Dermis lymphatic vessel endothelial cell (primary cell): ENCODE measurements around the gene FMN2. TPM values are rescaled to one million over a fixed set of nuclear protein-coding genes. Genes with fewer than 3 reads are reported as not detected.

Source experiments
- total RNA-seq: library from RNA; depleted of rRNA; stranded (reverse); fragments of >200 nt; gene quantifications from 2 replicates; pipeline ENCODE4 v1.2.1, GENCODE V29; 2014

The FMN2 gene
- total RNA-seq = 0.26 and 0.98 TPM in 2 replicates

DNA sequence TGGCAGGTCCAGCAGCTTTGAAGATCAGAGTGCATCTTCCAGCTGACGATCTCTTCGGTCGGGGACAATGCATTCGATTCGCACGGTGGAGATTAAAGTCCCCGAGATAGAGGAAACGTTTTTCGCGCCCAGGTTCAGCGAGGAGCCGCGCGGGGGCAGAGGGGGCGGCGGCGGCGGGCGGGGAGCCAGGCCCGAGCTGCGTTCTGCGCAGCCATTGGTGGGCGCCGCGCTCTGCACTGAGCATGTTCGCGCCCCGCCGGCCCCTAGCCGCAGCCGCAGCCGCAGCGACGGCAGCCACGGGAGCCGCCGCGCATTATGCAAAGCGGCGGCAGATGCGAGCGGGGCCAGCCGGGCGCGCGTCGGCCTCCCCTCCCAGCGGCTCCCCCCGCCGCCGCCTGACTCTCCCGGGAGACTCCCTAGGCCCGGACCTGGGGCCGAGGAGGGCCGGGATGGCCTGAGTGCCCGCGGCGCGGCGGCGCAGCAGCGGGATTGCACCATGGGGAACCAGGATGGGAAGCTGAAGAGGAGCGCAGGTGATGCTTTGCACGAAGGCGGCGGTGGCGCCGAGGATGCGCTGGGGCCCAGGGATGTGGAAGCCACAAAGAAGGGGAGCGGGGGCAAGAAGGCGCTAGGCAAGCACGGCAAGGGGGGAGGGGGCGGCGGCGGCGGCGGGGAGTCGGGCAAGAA is at the start of gene FMN2:
FMN2 (plus strand) TSS at position 270 of the 687 bp plus-strand sequence; CDS start at position 497, 227 bp downstream.

